GM23338 (cell line): ENCODE data around the gene PPP2R5A.

Experiments used
- CREB1 ChIP-seq: fragments of 250-450 bp; sonication (Bioruptor Pico); IDR thresholded peaks from 2 replicates; pipeline ENCODE4 v1.5.0; 2020; ENCODE audit warnings: low read depth, mild to moderate bottlenecking, moderate library complexity
- CTCF ChIP-seq, 2 experiments: fragments of 200-600 bp in 1 of 2; sonication (generic) in 1 of 2; conservative IDR thresholded peaks; 2 replicates each; pipeline versions ENCODE4 v1.5.1 to v1.6.1; 2016 to 2017; ENCODE audit warnings: antibody characterized with exemption in 2 of 2, low read depth in 2 of 2, mild to moderate bottlenecking in 2 of 2, moderate library complexity in 1 of 2
- EZH2 ChIP-seq: fragments of 200-600 bp; sonication (generic); IDR thresholded peaks from one replicate; pipeline ENCODE4 v1.8.0; 2017; ENCODE audit warnings: antibody characterized with exemption, mild to moderate bottlenecking, low read depth; ENCODE audit not compliant: unreplicated experiment
- POLR2AphosphoS5 ChIP-seq: IDR thresholded peaks from 2 replicates; pipeline ENCODE4 v1.6.1; 2016; ENCODE audit warnings: antibody characterized with exemption, low read depth
- REST ChIP-seq: IDR thresholded peaks from one replicate; pipeline ENCODE4 v1.6.1; 2018; ENCODE audit warnings: antibody characterized with exemption; ENCODE audit not compliant: unreplicated experiment
- STAT1 ChIP-seq: IDR thresholded peaks from one replicate; pipeline ENCODE4 v1.6.1; 2016; ENCODE audit warnings: antibody characterized with exemption; ENCODE audit not compliant: unreplicated experiment
- ZNF331 ChIP-seq: fragments of 250-450 bp; sonication (Bioruptor Pico); IDR thresholded peaks from 2 replicates; pipeline ENCODE4 v1.5.0; 2020; ENCODE audit warnings: low read depth, mild to moderate bottlenecking, moderate library complexity

GRCh38 chr1:212236664-212237220, 48.5 kb upstream of the PPP2R5A start:
- no peak for TF ChIP-seq CTCF (conservative IDR thresholded peaks at IDR 0.05; ENCODE audit: low read depth in 2 of 2)
- TF ChIP-seq EZH2: no peak
- no peak for TF ChIP-seq POLR2AphosphoS5
- no peak for TF ChIP-seq STAT1
- no peak for TF ChIP-seq CREB1 (CRISPR knock-in tag)
- no peak for TF ChIP-seq REST
- no peak for TF ChIP-seq ZNF331 (CRISPR knock-in tag)
